Osteocyte (in vitro differentiated cells): ENCODE measurements around the gene CAMKV. TPM values are rescaled to one million over a fixed set of nuclear protein-coding genes. Genes with fewer than 3 reads are reported as not detected.

Experiments used
- DNase-seq: peaks from one replicate; pipeline ENCODE4 v3.0.0; 2021; ENCODE audit warnings: mixed read lengths; ENCODE audit not compliant: unreplicated experiment; ENCODE audit errors: extremely low spot score
- H3K27ac Mint-ChIP-seq: one replicate; pipeline ENCODE4 v1.8.0; 2021; ENCODE audit warnings: mild to moderate bottlenecking, mixed read lengths; ENCODE audit not compliant: unreplicated experiment
- H3K27me3 Mint-ChIP-seq: one replicate; pipeline ENCODE4 v1.8.0; 2021; ENCODE audit warnings: mixed read lengths; ENCODE audit not compliant: unreplicated experiment
- H3K36me3 Mint-ChIP-seq: one replicate; pipeline ENCODE4 v1.8.0; 2021; ENCODE audit warnings: mixed read lengths; ENCODE audit not compliant: unreplicated experiment
- H3K4me1 Mint-ChIP-seq: one replicate; pipeline ENCODE4 v1.8.0; 2021; ENCODE audit warnings: mixed read lengths; ENCODE audit not compliant: unreplicated experiment
- H3K4me3 Mint-ChIP-seq: one replicate; pipeline ENCODE4 v1.8.0; 2021; ENCODE audit warnings: mild to moderate bottlenecking, moderate library complexity, mixed read lengths; ENCODE audit not compliant: unreplicated experiment
- H3K9me3 Mint-ChIP-seq: one replicate; pipeline ENCODE4 v1.8.0; 2021; ENCODE audit warnings: mixed read lengths; ENCODE audit not compliant: unreplicated experiment
- total RNA-seq: library from RNA; stranded (reverse); gene quantifications from 2 replicates; pipeline ENCODE4 v1.2.1, GENCODE V29; 2021
- TF ChIP-seq, protein P1 (sequence below): fragments of 200-600 bp; sonication (generic); IDR thresholded peaks from 2 replicates; pipeline ENCODE4 v1.5.0; 2021; ENCODE audit warnings: antibody characterized with exemption, mild to moderate bottlenecking, moderate library complexity

CAMKV gene
- total RNA-seq, 1 donor from 2014 or later, result not detected

DNA sequence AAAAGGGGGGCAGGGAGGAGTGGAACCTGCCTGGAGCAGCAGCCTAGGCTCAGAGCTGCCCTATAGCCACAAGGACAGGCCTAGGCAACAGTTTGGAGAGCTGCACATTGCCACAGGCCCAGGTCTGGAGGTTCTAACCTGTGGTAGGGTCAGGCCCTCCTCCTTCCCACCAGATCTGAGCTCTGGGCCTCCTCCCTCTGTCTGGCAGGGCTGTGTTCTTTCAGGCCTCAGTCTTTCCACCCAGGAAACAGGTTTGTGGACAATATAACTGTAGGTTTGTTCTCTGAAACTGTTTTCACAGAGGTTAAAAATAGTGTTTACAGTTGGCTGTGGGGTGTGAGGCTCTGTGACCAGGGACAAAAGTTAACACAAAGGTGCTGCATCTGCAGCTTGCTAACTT, 9.0 kb upstream of the CAMKV start:
- TF ChIP-seq, protein P1, sequence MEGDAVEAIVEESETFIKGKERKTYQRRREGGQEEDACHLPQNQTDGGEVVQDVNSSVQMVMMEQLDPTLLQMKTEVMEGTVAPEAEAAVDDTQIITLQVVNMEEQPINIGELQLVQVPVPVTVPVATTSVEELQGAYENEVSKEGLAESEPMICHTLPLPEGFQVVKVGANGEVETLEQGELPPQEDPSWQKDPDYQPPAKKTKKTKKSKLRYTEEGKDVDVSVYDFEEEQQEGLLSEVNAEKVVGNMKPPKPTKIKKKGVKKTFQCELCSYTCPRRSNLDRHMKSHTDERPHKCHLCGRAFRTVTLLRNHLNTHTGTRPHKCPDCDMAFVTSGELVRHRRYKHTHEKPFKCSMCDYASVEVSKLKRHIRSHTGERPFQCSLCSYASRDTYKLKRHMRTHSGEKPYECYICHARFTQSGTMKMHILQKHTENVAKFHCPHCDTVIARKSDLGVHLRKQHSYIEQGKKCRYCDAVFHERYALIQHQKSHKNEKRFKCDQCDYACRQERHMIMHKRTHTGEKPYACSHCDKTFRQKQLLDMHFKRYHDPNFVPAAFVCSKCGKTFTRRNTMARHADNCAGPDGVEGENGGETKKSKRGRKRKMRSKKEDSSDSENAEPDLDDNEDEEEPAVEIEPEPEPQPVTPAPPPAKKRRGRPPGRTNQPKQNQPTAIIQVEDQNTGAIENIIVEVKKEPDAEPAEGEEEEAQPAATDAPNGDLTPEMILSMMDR, result no peak
- Mint-ChIP-seq H3K4me3 (no peak overlapping the region), H3K27ac (no peak overlapping the region), H3K9me3 (no peaks in the 10 kb centered on the region), H3K4me1 (no peaks in the 10 kb centered on the region), H3K27me3 (peaks cover 12% of the 10 kb centered on the region), H3K36me3 (no peaks in the 10 kb centered on the region)
- DNase-seq, result no peak

DNA sequence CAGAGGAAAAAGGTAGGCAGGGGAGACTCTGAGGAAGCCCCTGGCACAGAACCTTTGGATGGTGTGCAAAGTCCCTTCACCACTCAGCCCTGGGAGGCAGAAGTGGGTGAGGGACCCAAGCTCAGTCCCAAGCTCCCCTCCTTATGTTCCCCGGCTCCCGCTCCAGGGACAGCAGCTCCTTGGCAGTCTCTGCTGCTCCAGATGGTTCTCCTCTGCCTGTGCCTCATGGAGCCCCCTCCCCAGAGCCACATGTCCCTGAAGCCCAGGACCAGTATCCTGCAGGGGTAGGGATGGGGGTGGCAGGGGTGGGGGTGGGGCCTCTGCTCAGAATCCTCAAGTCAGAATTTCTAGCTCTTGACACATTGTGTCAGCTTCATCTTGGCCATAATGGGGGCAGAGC, 8.0 kb upstream of the CAMKV start:
- TF ChIP-seq, protein P1, result no peak
- H3K4me3 Mint-ChIP-seq, result no peak overlapping the region
- H3K27me3 Mint-ChIP-seq, result peaks cover 12% of the 10 kb centered on the region
- no peaks in the 10 kb centered on the region for H3K9me3 Mint-ChIP-seq
- no peak overlapping the region for H3K27ac Mint-ChIP-seq
- no peak for DNase-seq
- no peaks in the 10 kb centered on the region for H3K4me1 Mint-ChIP-seq
- H3K36me3 Mint-ChIP-seq, result no peaks in the 10 kb centered on the region

GRCh38 chr3:49876567-49876966, 6.9 kb upstream of the CAMKV start:
- TF ChIP-seq, protein P1, result no peak
- peaks cover 3% of the 10 kb centered on the region for H3K27me3 Mint-ChIP-seq
- no peaks in the 10 kb centered on the region for H3K9me3 Mint-ChIP-seq
- no peak overlapping the region for H3K27ac Mint-ChIP-seq
- no peaks in the 10 kb centered on the region for H3K36me3 Mint-ChIP-seq
- H3K4me3 Mint-ChIP-seq, result no peak overlapping the region
- DNase-seq, result no peak
- H3K4me1 Mint-ChIP-seq, result no peaks in the 10 kb centered on the region

GRCh38 chr3:49873623-49874022, 3.9 kb upstream of the CAMKV start:
- Mint-ChIP-seq H3K27me3 (peaks cover 16% of the 10 kb centered on the region), H3K4me3 (no peak overlapping the region), H3K36me3 (no peaks in the 10 kb centered on the region), H3K27ac (no peak overlapping the region), H3K4me1 (no peaks in the 10 kb centered on the region), H3K9me3 (no peaks in the 10 kb centered on the region)
- DNase-seq, result no peak
- TF ChIP-seq, protein P1, result no peak

GRCh38 chr3:49872801-49873281, 3.1 kb upstream of the CAMKV start:
- no peak overlapping the region for H3K4me3 Mint-ChIP-seq

More at GRCh38 chr3:49872801-49873281, 3.1 kb upstream of the CAMKV start:
- Mint-ChIP-seq H3K27ac (no peak overlapping the region), H3K36me3 (no peaks in the 10 kb centered on the region), H3K27me3 (peaks cover 23% of the 10 kb centered on the region), H3K4me1 (no peaks in the 10 kb centered on the region), H3K9me3 (no peaks in the 10 kb centered on the region)
- DNase-seq, result no peak
- TF ChIP-seq, protein P1, result no peak
